NOMO-1 treated with dmso at 0.1 percent for 144 hours (cell line): ENCODE data around the gene LRFN2.

Source experiments
- DNase-seq: peaks from one replicate; lab custom pipeline; 2025; ENCODE audit not compliant: unreplicated experiment; lab: John Stamatoyannopoulos, UW

LRFN2 gene

GRCh38 chr6:40587240-40588069 lies at the start of gene LRFN2:
Gene LRFN2, minus strand, starts transcription at chr6:40587364.
- DNase-seq, result peak; percentile 47

DNA sequence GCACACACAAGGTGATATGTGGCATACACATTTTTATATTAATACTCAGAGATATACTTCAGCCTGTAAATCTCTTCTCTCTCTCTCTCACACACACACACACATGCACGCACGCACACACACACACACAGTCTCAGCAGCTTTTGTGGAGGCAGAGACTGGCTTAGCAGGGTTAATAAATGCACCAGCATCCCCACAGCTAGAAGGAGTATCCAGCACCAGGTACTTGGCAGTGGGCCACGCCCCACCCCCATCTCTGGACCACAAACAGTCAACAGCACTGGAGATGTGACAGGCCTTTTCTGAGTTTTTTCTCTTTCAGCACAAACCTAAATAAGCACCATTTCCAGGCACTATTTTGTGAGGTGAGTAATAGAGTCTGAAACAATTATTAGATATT lies 47.3 kb upstream of the LRFN2 start:
- no peak for DNase-seq

- no peak for DNase-seq
Measured at GRCh38 chr6:40631744-40632143, 44.6 kb upstream of the LRFN2 start.

GRCh38 chr6:40630488-40630887 lies 43.3 kb upstream of the LRFN2 start:
- no peak for DNase-seq

- DNase-seq, result no peak
Measured at GRCh38 chr6:40630051-40630450, 42.9 kb upstream of the LRFN2 start.

DNA sequence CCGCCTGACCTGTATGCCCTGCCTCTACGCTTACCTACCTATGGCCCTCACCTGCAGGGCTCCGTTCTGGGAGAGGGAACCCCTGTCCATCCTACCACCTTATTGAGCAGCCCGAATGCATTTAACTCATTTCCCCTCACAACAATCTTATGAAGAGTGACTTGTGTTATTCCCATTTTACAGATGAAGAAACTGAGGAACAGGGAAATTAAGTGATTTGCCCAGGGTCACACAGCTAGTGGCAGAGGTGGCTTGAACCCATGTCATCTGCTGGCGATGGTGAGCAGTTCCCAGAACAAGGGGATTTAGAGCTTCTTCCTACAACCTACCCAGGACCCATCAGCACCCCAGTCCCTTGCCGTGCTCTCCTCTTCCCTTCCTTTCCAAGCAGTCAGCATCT lies 42.3 kb upstream of the LRFN2 start:
- no peak for DNase-seq

GRCh38 chr6:40627316-40627715 lies 40.2 kb upstream of the LRFN2 start:
- no peak for DNase-seq

DNA sequence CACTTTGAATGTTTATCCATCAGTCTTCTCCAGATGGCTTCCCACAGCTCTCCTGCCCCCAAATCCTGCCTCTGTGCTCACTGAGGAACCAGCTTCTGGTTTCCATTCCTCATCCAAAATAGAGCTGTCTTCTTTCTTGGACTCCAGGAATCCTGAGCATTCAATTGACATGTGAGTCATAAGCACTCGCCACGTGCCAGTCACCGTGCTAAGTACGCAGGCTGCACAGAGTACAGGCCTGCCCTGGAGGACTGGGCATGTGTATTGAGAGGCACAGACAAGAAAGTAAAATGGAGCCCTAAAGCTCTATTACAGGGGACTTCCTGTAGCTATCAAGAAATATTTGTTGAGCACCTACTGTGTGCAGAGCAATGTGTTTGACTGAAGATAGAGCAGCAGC lies 39.7 kb upstream of the LRFN2 start:
- no peak for DNase-seq

DNA sequence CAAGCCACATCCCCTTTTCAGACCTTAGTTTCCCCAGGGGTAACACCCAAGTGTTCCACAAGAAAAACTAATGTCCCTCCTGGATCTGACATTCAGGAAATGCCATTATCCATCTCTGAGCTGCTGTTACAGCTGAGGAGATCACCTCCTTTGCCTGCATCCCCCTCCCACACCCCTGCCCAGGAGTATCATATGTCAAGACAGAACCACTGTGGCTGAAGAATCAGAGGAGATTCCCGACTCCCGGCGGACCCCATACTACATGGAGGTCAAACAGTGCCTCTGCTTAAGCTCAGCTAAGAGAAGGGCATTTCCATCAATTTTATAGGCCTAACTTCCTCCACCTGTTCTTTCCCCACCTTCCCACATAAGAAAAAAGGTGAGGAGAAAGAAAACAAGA lies 36.8 kb upstream of the LRFN2 start:
- no peak for DNase-seq

- no peak for DNase-seq
Measured at GRCh38 chr6:40623178-40623577, 36.0 kb upstream of the LRFN2 start.

DNA sequence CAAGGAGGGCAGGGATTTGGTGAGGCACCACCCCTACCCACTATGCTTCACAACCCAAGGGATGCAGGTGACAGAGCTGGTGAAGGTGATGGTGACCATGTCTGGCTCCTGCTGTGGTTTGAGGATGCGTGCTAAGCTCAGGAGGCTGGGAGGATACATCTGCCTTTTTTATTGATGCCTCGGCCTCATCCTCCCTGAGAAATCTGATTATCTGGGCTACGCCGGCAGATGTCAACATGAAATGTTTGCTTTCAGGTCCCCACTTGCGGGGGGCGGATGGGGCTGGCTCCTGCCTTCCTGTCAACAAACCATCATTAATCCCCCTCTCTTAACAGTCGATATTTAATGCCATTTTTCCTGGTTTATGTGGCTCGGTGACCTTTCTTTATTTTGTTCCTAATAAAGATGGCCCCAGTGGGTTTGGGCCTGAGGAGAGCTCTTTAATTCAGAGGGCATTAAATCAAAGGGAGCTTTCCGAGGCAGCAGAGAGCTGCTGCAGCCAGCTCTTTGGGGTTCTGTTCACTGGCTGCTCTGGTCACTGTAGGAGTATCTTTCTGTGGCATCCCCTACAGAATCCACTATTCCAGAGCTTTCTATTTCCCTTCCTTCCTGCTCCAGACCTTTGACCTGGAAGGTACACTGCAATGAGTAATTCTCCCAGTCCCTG lies 33.5 kb upstream of the LRFN2 start:
- no peak for DNase-seq

GRCh38 chr6:40614671-40615070 lies 27.5 kb upstream of the LRFN2 start:
- no peak for DNase-seq

DNA sequence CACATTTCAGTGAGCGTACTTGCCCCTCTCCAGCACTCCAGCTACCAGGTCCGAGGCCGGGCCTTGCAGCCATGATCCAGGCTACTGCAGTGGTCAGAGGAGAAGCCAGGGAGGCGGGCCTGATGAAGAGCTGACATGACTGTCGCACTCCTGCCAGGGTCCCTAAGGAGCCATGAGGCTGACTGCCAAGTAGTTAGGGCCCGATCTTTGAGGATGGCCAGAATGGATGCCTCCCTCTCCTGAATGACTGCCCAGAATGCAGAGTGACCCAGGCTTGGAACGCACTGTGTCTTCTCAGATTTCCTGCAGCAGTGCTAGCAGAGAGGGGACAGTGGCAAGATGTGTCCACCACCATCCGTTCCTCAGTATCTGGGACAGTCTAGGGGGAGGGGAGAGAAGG lies 24.7 kb upstream of the LRFN2 start:
- no peak for DNase-seq

- DNase-seq, result no peak
Measured at GRCh38 chr6:40611434-40611833, 24.3 kb upstream of the LRFN2 start.

- DNase-seq, result no peak
Measured at GRCh38 chr6:40610229-40610628, 23.1 kb upstream of the LRFN2 start.

DNA sequence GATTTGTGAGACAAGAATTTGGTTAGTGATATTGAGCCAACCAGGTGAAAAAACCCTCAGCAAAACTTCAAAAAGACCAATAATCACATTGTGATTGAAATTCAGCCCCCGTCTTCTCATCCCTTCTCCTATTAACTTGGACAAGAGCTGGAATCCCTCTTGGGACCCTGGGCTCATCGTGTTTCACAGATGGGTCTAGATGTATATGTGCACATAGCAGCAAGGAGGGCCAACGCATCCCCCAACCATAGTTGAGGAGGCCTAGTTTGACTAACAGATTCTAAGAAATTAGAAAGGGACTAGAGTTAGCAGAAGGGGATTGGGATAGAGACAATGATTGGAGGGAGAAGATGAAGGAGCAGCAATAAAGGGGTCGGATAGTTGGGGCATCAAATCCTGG lies 19.8 kb upstream of the LRFN2 start:
- no peak for DNase-seq

- no peak for DNase-seq
Measured at GRCh38 chr6:40606526-40606925, 19.4 kb upstream of the LRFN2 start.

DNA sequence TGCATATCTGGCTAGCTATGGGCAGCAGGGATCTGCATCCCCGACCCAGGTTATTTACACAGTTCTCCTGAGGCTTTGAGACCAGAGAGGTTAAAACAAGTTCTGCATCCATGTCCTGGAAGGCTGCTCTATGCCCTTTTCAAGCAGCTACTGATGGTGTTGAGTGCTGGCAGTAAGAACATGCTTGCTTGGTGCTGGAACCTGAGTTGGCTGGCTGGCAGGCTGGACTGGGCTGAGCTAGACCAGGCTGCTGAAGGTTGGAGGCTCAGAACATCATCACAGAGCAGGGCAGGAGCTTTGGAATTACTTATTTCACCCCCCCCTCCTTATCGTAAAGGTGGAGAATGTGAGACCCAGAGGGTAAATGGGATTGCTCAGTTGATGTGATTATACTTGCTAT lies 16.9 kb upstream of the LRFN2 start:
- no peak for DNase-seq

DNA sequence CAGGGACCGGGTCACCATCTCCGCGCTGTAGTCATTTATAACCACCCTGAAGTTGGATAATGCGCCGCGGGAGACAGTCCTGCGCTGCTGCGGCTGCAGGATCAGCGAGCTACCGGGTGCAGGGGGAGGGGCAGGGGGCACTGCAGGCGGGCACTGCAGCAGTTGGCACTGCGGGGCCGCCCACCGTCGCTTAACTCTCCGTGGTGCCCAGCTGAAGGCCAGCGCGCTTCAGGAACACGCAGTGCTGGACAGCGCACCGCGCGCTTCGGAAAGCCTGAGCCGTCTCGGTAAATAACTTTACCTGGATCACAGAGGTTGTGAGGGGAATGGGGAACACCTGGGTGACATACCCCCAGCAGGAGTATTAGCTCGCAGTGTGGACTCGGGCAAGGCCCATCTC lies 12.4 kb upstream of the LRFN2 start:
- no peak for DNase-seq

DNA sequence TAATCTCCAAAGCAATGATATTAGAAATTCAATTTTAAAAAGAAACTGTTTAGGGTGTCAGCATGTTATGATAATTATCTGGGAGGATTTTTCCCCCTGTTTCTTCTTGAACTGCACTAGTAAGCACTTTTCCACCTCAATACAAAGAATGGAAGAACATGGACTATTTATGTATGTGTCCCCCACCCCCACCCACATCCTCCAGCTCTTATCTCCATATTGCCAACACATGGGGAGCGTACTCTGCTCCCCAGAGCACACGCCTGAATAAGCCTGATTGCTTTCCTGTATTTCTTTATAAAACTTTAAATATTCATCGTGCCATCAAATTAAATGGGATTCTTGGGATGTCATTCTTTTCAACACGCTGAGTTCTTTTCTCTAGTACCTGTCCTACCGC lies 11.4 kb upstream of the LRFN2 start:
- DNase-seq, result no peak

DNA sequence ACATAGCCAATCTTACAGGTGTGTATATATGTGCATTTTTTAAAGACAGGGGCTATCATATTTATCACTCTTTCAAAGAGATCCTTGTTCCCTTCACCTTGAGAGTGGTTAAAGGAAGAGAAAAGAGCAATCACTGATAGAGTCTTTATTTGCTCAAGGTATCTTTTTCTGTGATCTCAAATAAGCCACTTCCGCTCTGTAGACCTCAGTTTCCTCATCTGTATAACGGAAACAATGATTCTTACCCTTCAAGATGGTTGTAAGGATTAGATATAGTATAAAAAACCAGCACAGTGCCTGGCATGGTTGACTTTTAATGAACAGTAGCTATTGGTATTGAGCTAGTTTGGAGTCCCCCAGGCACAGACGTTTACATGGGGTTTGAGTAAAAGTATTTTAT lies 10.1 kb upstream of the LRFN2 start:
- no peak for DNase-seq

GRCh38 chr6:40588480-40588879 lies 1.3 kb upstream of the LRFN2 start:
- no peak for DNase-seq

DNA sequence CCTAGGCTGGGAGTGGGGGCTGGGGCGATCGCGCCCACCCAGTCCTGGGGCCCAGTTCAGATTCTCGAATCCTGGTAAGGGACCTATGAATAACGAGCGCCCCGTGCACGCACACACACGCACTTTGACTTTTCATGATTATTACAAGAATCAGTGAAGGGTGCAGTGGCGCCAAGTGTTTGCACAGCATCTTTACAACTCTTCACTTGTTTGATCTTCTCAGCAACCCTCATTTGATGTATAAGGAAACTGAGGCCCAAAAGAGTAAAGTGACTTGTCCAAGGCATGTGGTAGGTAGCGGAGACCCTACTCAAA lies 863 bp upstream of the LRFN2 start:
- no peak for DNase-seq
